ENCODE data around the gene SRRM3.

DNA sequence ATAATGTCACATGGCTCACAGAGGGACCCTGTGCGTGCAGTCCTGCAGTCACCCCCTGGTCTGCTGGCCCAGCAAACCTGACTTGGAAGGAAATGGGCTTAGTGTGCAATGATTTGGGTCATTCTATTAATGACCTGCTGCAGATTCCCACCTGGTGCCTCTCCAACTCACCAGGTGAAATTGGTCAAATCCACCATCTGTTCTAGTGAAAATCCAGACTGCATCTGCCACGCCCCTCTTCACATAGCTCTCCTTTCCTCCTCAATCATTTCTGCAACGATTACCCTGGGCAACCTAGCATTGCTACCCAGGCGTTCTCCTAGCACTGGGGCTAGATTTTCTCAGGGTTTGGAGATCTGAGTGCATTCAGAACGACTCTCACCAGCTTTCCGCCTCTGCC is 29.4 kb downstream of the SRRM3 start:
- TF ChIP-seq POLR2A (IDR thresholded peaks at IDR 0.05; ENCODE audit: low read depth, low read length) (no peak), PAX5 (IDR thresholded peaks at IDR 0.05; ENCODE audit: insufficient read depth, low read length, severe bottlenecking) (no peak), POLR2AphosphoS5 (IDR thresholded peaks at IDR 0.05; ENCODE audit: low read depth, low read length) (no peak), TAF1 (IDR thresholded peaks at IDR 0.05; ENCODE audit: low read depth, low read length) (no peak), SPI1 (IDR thresholded peaks at IDR 0.05; ENCODE audit: low read depth, low read length) (no peak)

All from GM12891 (cell line).